ENCODE measurements around the gene UBTD1. TPM values are rescaled to one million over a fixed set of nuclear protein-coding genes. Genes with fewer than 3 reads are reported as not detected.
"Not testable (repeated sequence)": the region's sequence is repeated elsewhere in the genome, so short reads cannot be mapped to it uniquely, and the experiment has no call there.

Gene UBTD1
- total RNA-seq, 1 donor from 2014 or later = 25.1 TPM

- peak; percentile 41 for DNase-seq
Observed at GRCh38 chr10:97515271-97515978, 16.7 kb downstream of the UBTD1 start.

GRCh38 chr10:97517096-97517750, 18.5 kb downstream of the UBTD1 start:
- no peak for DNase-seq

- DNase-seq = no peak
Observed at GRCh38 chr10:97517778-97518300, 19.1 kb downstream of the UBTD1 start.

- DNase-seq = peak; percentile 93
Observed at GRCh38 chr10:97518301-97519043, 19.7 kb downstream of the UBTD1 start.

- no peak for DNase-seq
Observed at GRCh38 chr10:97519342-97519741, 20.6 kb downstream of the UBTD1 start.

- no peak for DNase-seq
Observed at GRCh38 chr10:97520520-97520919, 21.8 kb downstream of the UBTD1 start.

GRCh38 chr10:97520978-97521761, 22.4 kb downstream of the UBTD1 start:
- DNase-seq = no peak

- no peak for DNase-seq
Observed at GRCh38 chr10:97522071-97522470, 23.3 kb downstream of the UBTD1 start.

GRCh38 chr10:97522937-97523336, 24.2 kb downstream of the UBTD1 start:
- DNase-seq = no peak

- DNase-seq = no peak
Observed at GRCh38 chr10:97525086-97525485, 26.4 kb downstream of the UBTD1 start.

- DNase-seq = no peak
Observed at GRCh38 chr10:97525683-97526110, 27.0 kb downstream of the UBTD1 start.

GRCh38 chr10:97528876-97529275, 30.2 kb downstream of the UBTD1 start:
- DNase-seq = not testable (repeated sequence)

GRCh38 chr10:97529685-97530465, 31.2 kb downstream of the UBTD1 start:
- DNase-seq = no peak

- DNase-seq = no peak
Observed at GRCh38 chr10:97531401-97531986, 32.8 kb downstream of the UBTD1 start.

GRCh38 chr10:97532935-97533671, 34.4 kb downstream of the UBTD1 start:
- peak; percentile 67 for DNase-seq

GRCh38 chr10:97533888-97534287, 35.2 kb downstream of the UBTD1 start:
- no peak for DNase-seq

- no peak for DNase-seq
Observed at GRCh38 chr10:97534746-97535367, 36.1 kb downstream of the UBTD1 start.

GRCh38 chr10:97537186-97537869, 38.6 kb downstream of the UBTD1 start:
- DNase-seq = no peak

- DNase-seq = no peak
Observed at GRCh38 chr10:97538411-97538810, 39.7 kb downstream of the UBTD1 start.

Measured in tongue (tissue), 2 donors.